T-cell (primary cell): ENCODE measurements around the gene CARMIL1. TPM values are rescaled to one million over a fixed set of nuclear protein-coding genes. Genes with fewer than 3 reads are reported as not detected.
A peak's percentile ranks its signal among the peaks of the same experiment; 100 is the strongest.

Experiments used
- ATAC-seq, 4 experiments: fragments of 200-7000 bp in 3 of 4; fragments of 150-1000 bp in 1 of 4; cut with Tn5 transposase; replicated peaks in 1 of 4; 1 replicate in 3 of 4; 2 replicates in 1 of 4; pipeline ENCODE4 v1.10.0; 2021; ENCODE audit warnings: moderate library complexity in 3 of 4, mild to moderate bottlenecking in 2 of 4, moderate number of reproducible peaks in 1 of 4
- CTCF ChIA-PET, 2 donors: fragments of 300-600 bp; sonication (Branson Sonifier 250); formaldehyde crosslinking; loops; one replicate each; lab custom pipeline; 2022; ENCODE audit warnings: antibody characterized with exemption in 2 of 2; lab: Charles Lee
- POLR2A ChIA-PET, 2 donors: fragments of 300-600 bp; sonication (Branson Sonifier 250); formaldehyde crosslinking; loops; one replicate each; lab custom pipeline; 2022; ENCODE audit warnings: antibody characterized with exemption in 2 of 2; lab: Charles Lee
- DNase-seq, 35 experiments: peaks; one replicate each; pipeline versions ENCODE4 v3.0.0 to v3.0.0-alpha.2; 2013 to 2023
- H3K27ac ChIP-seq: one replicate; pipeline ENCODE4 v1.5.1; 2013; ENCODE audit warnings: low read length
- H3K27me3 ChIP-seq, 2 experiments: replicated peaks in 1 of 2; 1 replicate in 1 of 2; 2 replicates in 1 of 2; pipeline versions ENCODE4 v1.6.1 to v1.7.0; 2013; ENCODE audit warnings: low read length in 1 of 2, mixed read lengths in 1 of 2; ENCODE audit not compliant: control insufficient read depth in 2 of 2, insufficient read depth in 2 of 2; ENCODE audit errors: extremely low read depth in 1 of 2
- H3K36me3 ChIP-seq, 2 donors: 1 replicate in 1 of 2; 2 replicates in 1 of 2; pipeline versions ENCODE4 v1.6.1 to v1.7.0; 2013; ENCODE audit warnings: low read length in 1 of 2; ENCODE audit not compliant: control insufficient read depth in 2 of 2, insufficient read depth in 1 of 2; ENCODE audit errors: extremely low read depth in 1 of 2
- H3K4me1 ChIP-seq, 2 experiments: 1 replicate in 1 of 2; 2 replicates in 1 of 2; pipeline versions ENCODE4 v1.6.1 to v1.7.0; 2013; ENCODE audit warnings: low read length in 2 of 2, mixed read lengths in 1 of 2; ENCODE audit not compliant: insufficient read depth in 2 of 2, control insufficient read depth in 1 of 2; ENCODE audit errors: extremely low read depth in 1 of 2
- H3K4me3 ChIP-seq, 2 donors: 1 replicate in 1 of 2; 2 replicates in 1 of 2; pipeline versions ENCODE4 v1.5.1 to v1.7.0; 2013; ENCODE audit warnings: mild to moderate bottlenecking in 2 of 2, low read length in 1 of 2, moderate library complexity in 1 of 2; ENCODE audit not compliant: control insufficient read depth in 1 of 2; ENCODE audit errors: extremely low read depth in 1 of 2
- H3K9me3 ChIP-seq: 2 replicates; pipeline ENCODE4 v1.7.0; 2013
- H3K27ac Mint-ChIP-seq, 2 donors: one replicate each; pipeline ENCODE4 v1.8.0; 2020 to 2021; ENCODE audit warnings: mild to moderate bottlenecking in 2 of 2, mixed read lengths in 2 of 2
- H3K27me3 Mint-ChIP-seq, 2 donors: one replicate each; pipeline ENCODE4 v1.8.0; 2021 to 2022; ENCODE audit warnings: mixed read lengths in 2 of 2
- H3K36me3 Mint-ChIP-seq: one replicate; pipeline ENCODE4 v1.8.0; 2021; ENCODE audit warnings: mixed read lengths
- H3K4me1 Mint-ChIP-seq, 3 donors: one replicate each; pipeline ENCODE4 v1.8.0; 2020 to 2022; ENCODE audit warnings: mixed read lengths in 3 of 3, mild to moderate bottlenecking in 1 of 3
- H3K4me3 Mint-ChIP-seq, 3 donors: one replicate each; pipeline ENCODE4 v1.8.0; 2020 to 2022; ENCODE audit warnings: mild to moderate bottlenecking in 3 of 3, mixed read lengths in 3 of 3, moderate library complexity in 3 of 3
- H3K9me3 Mint-ChIP-seq, 3 donors: one replicate each; pipeline ENCODE4 v1.8.0; 2020 to 2022; ENCODE audit warnings: mixed read lengths in 3 of 3
- WGBS: methylation state at CpG from one replicate; pipeline ENCODE4 v1.1.5; 2013; ENCODE audit warnings: missing lambda C conversion rate; ENCODE audit not compliant: insufficient coverage; 5-methylcytosine and 5-hydroxymethylcytosine counted together
- total RNA-seq, 35 experiments: library from RNA in 6 of 35; stranded (reverse) in 6 of 35; fragments of 120-200 nt in 1 of 35; gene quantifications; one replicate each; pipeline versions ENCODE4 v1.2.1 to v1.2.4 and lab custom pipeline; 2013 to 2026

The CARMIL1 gene
- total RNA-seq, 5 donors from 2014 or later (not counting 1 experiment from before 2014, with no cell fraction given), result 4.0 to 11.6 (median 6.1) TPM

GRCh38 chr6:25405442-25405841 lies 126.3 kb downstream of the CARMIL1 start:
- Histone ChIP-seq H3K9me3 (no peaks in the 10 kb centered on the region), H3K27me3 (no peaks in the 10 kb centered on the region), H3K4me1 (peaks cover 24 to 38% of the 10 kb centered on the region in 2 experiments), H3K27ac (peak overlapping the region; percentile 62), H3K36me3 (no peaks in the 10 kb centered on the region), H3K4me3 (peak overlapping the region; percentile 7 to 43)
- no peaks in the 10 kb centered on the region for H3K27me3 Mint-ChIP-seq
- ChIA-PET POLR2A (interaction anchor here (0.6 to 1.4 kb wide), 3 partner anchors 11 to 329 kb away, joined by 3 to 5 read pairs (median 3); no protein-coding TSS in a partner anchor), CTCF (interaction anchor here in 1 of 2 donors (0.7 to 1.0 kb wide), 4 partner anchors 9 to 65 kb away, joined by 3 read pairs; no protein-coding TSS in a partner anchor)
- peaks cover 6 to 17% (median 14%) of the 10 kb centered on the region in 3 donors for H3K4me1 Mint-ChIP-seq
- H3K4me3 Mint-ChIP-seq, result no peak overlapping the region
- no peaks in the 10 kb centered on the region for H3K9me3 Mint-ChIP-seq
- no peak overlapping the region for H3K27ac Mint-ChIP-seq
- no peaks in the 10 kb centered on the region for H3K36me3 Mint-ChIP-seq
- peak in 1 of 35 experiments; percentile 31 for DNase-seq
- no CpG with 5 or more reads among the region's 1 CpG for WGBS
- ATAC-seq, result peak in 1 of 4 experiments; percentile 25

- 97% methylated on average over 3 of the region's 3 CpGs for WGBS
- Mint-ChIP-seq H3K4me3 (no peak overlapping the region), H3K4me1 (peaks cover 13 to 30% (median 22%) of the 10 kb centered on the region in 3 donors), H3K27me3 (no peaks in the 10 kb centered on the region), H3K9me3 (no peaks in the 10 kb centered on the region), H3K36me3 (no peaks in the 10 kb centered on the region), H3K27ac (no peak overlapping the region)
- no peak overlapping the region for H3K4me3 ChIP-seq
- ChIA-PET CTCF (no interaction called here), POLR2A (no interaction called here)
- H3K36me3 ChIP-seq, result no peaks in the 10 kb centered on the region
- no peaks in the 10 kb centered on the region for H3K27me3 ChIP-seq
- H3K4me1 ChIP-seq, result peaks cover 23 to 39% of the 10 kb centered on the region in 2 experiments
- no peak overlapping the region for H3K27ac ChIP-seq
- no peak for ATAC-seq
- no peak for DNase-seq
- H3K9me3 ChIP-seq, result no peaks in the 10 kb centered on the region
Observed at GRCh38 chr6:25407431-25407830, 128.3 kb downstream of the CARMIL1 start.

- peak overlapping the region; percentile 25 to 27 for H3K4me3 ChIP-seq
- H3K27ac ChIP-seq, result peak overlapping the region; percentile 51
- H3K4me1 Mint-ChIP-seq, result peaks cover 32 to 53% (median 40%) of the 10 kb centered on the region in 3 donors
- H3K36me3 ChIP-seq, result no peaks in the 10 kb centered on the region
- H3K36me3 Mint-ChIP-seq, result no peaks in the 10 kb centered on the region
- peak overlapping the region; percentile 61 to 92 for H3K27ac Mint-ChIP-seq
- WGBS, result no CpG with 5 or more reads among the region's 1 CpG
- POLR2A ChIA-PET, result no interaction called here
- H3K9me3 ChIP-seq, result no peaks in the 10 kb centered on the region
- peak in 2 of 35 experiments; percentile 6 to 33 for DNase-seq
- CTCF ChIA-PET, result no interaction called here
- no peaks in the 10 kb centered on the region for H3K9me3 Mint-ChIP-seq
- ATAC-seq, result peak in 3 of 4 experiments; percentile 21 to 71 (median 51)
- H3K27me3 ChIP-seq, result no peaks in the 10 kb centered on the region
- H3K27me3 Mint-ChIP-seq, result no peaks in the 10 kb centered on the region
- peak overlapping the region; percentile 47 to 75 (median 70) for H3K4me3 Mint-ChIP-seq
- peaks cover 22 to 29% of the 10 kb centered on the region in 2 experiments for H3K4me1 ChIP-seq
Observed at GRCh38 chr6:25410102-25410501, 130.9 kb downstream of the CARMIL1 start.

GRCh38 chr6:25411316-25411950 lies 132.3 kb downstream of the CARMIL1 start:
- POLR2A ChIA-PET, result no interaction called here
- Mint-ChIP-seq H3K9me3 (no peaks in the 10 kb centered on the region), H3K4me3 (peak overlapping the region in 1 of 3 donors; percentile 75), H3K4me1 (peaks cover 33 to 66% (median 40%) of the 10 kb centered on the region in 3 donors), H3K36me3 (no peaks in the 10 kb centered on the region), H3K27me3 (no peaks in the 10 kb centered on the region), H3K27ac (peak overlapping the region in 1 of 2 donors; percentile 11)
- H3K9me3 ChIP-seq, result no peaks in the 10 kb centered on the region
- H3K4me1 ChIP-seq, result peaks cover 15 to 16% of the 10 kb centered on the region in 2 experiments
- no peak overlapping the region for H3K4me3 ChIP-seq
- no CpG with 5 or more reads among the region's 7 CpGs for WGBS
- no peak overlapping the region for H3K27ac ChIP-seq
- no peaks in the 10 kb centered on the region for H3K36me3 ChIP-seq
- ATAC-seq, result no peak
- DNase-seq, result no peak
- no peaks in the 10 kb centered on the region for H3K27me3 ChIP-seq
- CTCF ChIA-PET, result no interaction called here

- WGBS, result 87% methylated on average over 1 of the region's 1 CpG
- peaks cover 33 to 69% (median 43%) of the 10 kb centered on the region in 3 donors for H3K4me1 Mint-ChIP-seq
- H3K4me3 Mint-ChIP-seq, result peak overlapping the region in 1 of 3 donors; percentile 13
- peaks cover 4 to 12% of the 10 kb centered on the region in 2 experiments for H3K4me1 ChIP-seq
- no peaks in the 10 kb centered on the region for H3K36me3 Mint-ChIP-seq
- H3K27ac Mint-ChIP-seq, result peak overlapping the region; percentile 8 to 44
- DNase-seq, result no peak
- no peaks in the 10 kb centered on the region for H3K9me3 ChIP-seq
- no peak for ATAC-seq
- CTCF ChIA-PET, result interaction anchor here in 1 of 2 donors (1.0 to 1.1 kb wide), 2 partner anchors 9 to 73 kb away, joined by 3 read pairs; no protein-coding TSS in a partner anchor
- POLR2A ChIA-PET, result no interaction called here
- H3K36me3 ChIP-seq, result no peaks in the 10 kb centered on the region
- H3K27ac ChIP-seq, result no peak overlapping the region
- no peaks in the 10 kb centered on the region for H3K9me3 Mint-ChIP-seq
- no peaks in the 10 kb centered on the region for H3K27me3 ChIP-seq
- H3K4me3 ChIP-seq, result no peak overlapping the region
- H3K27me3 Mint-ChIP-seq, result no peaks in the 10 kb centered on the region
Observed at GRCh38 chr6:25413207-25413905, 134.2 kb downstream of the CARMIL1 start.

GRCh38 chr6:25414168-25414567 lies 135.0 kb downstream of the CARMIL1 start:
- Mint-ChIP-seq H3K27ac (no peak overlapping the region), H3K9me3 (no peaks in the 10 kb centered on the region), H3K27me3 (no peaks in the 10 kb centered on the region), H3K4me3 (peak overlapping the region in 1 of 3 donors; percentile 13), H3K4me1 (peaks cover 33 to 65% (median 40%) of the 10 kb centered on the region in 3 donors), H3K36me3 (no peaks in the 10 kb centered on the region)
- Histone ChIP-seq H3K4me3 (no peak overlapping the region), H3K36me3 (no peaks in the 10 kb centered on the region), H3K9me3 (no peaks in the 10 kb centered on the region), H3K27me3 (no peaks in the 10 kb centered on the region), H3K27ac (no peak overlapping the region), H3K4me1 (peaks cover 4 to 12% of the 10 kb centered on the region in 2 experiments)
- DNase-seq (no peak), ATAC-seq (no peak)
- CTCF ChIA-PET, result no interaction called here
- WGBS, result no CpG with 5 or more reads among the region's 1 CpG
- POLR2A ChIA-PET, result no interaction called here
